Measurements from ENCODE around the gene EFCAB9.
"Not testable (repeated sequence)": the region's sequence is repeated elsewhere in the genome, so short reads cannot be mapped to it uniquely, and the experiment has no call there.

The EFCAB9 gene

DNA sequence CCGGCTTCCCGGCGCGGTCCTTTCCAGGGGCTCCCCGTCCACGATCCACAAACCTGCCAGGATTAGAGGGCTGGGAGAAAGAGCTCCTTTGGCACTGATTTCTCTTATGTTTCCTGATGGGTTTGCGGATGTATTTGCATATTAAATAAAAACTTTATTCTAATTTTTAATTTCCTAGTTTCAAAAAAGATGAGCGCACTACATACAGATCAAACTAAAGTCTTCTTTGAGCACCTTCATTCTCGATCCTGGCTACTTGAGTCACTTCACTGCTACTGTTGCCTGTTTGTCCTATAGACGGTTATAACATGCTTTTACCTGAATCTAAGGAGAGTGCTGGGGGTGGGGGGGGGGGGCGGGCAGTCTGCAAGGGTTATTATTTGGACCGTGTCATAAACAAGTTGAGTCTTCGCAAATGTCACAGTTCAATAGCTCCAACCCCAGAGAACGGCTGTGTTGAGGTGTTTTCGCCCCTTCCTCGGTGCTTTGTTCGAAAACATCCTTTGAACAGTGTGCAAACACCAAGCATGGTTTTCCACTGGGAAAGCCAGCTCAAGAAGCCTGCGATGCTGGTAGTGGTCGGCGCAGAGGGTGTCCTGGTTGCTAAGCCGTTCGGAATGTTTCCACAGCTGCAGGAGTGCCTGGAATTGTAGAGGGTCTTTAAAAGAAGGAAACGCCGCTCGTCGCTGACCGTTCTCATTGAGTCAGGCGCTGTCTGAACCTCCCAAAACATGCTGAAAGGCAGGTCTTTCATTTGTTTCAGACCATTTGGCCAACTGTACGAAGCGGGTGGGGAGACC, 4.9 kb upstream of the EFCAB9 start:
- no peak for DNase-seq
- Mint-ChIP-seq H3K4me1 (ENCODE audit: low read depth) (peaks cover 26% of the 10 kb centered on the region), H3K9me3 (no peaks in the 10 kb centered on the region), H3K27me3 (no peaks in the 10 kb centered on the region), H3K4me3 (peak overlapping the region; percentile 99), H3K36me3 (ENCODE audit: low read depth) (peaks cover 38% of the 10 kb centered on the region), H3K27ac (no peak overlapping the region)

DNA sequence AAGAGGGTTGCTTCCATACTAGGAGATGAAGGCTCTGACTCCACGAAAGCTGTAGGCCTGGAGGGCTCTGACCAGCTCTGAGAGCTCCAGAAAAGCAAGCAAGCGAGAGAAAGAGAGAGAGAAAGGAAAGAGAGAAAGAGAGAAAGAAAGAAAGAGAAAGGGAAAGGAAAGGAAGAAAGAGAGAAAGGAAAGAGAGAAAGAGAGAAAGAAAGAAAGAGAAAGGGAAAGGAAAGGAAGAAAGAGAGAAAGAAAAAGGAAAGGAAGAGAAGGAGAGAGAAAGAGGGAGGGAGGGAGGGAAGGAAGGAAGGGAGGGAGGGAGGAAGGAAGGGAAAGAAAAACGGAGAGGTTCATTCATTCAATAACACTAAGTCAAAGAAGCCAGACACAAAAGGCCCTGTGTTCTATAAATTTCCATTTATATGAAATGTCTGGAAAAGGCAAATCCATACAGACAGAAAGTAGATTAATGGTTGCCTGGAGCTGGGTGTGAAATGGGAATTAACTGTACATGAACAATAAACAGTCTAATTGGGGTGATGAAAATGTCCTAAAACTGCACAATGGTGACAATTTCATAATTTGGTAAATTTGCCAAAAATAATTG, 4.2 kb upstream of the EFCAB9 start:
- no peak overlapping the region for H3K27ac Mint-ChIP-seq

DNA sequence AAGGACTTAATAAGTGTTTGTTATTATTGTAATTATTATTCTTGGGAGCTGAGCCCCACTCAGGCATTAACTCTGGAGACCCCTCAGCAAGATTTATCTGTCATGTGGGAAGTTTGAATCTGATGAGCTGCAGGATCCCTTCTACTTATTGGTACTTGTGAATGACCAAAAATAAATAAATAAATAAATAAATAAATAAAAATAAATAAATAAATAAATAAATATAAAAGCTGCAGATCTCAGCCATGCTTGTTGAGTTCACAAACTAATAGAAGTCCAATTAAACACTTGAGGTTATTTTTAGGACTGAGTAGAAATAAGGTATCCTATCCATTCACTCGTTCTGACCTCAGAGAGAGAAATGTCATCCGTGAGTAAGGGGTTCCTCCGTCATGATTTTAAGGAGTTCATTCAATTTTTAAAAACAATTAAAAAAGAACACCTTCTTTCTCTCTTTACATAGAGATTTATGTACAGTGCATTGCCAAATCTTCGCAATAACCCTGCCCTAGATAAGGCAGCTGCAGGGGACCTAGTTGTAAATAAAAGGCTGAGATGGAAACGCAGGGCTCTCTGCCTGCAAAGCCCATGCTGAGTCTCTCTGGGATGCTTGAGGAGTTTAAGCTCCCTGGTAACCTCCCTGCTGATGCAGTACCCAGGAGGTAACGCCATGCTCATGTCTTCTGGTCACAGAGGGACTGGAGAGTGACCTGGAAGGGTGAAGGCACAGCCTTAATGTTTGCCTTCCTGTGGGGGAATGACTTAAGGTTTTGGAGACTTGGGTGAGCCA, 1.2 kb downstream of the EFCAB9 start:
- H3K36me3 Mint-ChIP-seq (ENCODE audit: low read depth): no peaks in the 10 kb centered on the region

More for the DNA sequence above, 4.2 kb upstream of the EFCAB9 start:
- Mint-ChIP-seq H3K36me3 (ENCODE audit: low read depth) (peaks cover 32% of the 10 kb centered on the region), H3K27me3 (no peaks in the 10 kb centered on the region), H3K9me3 (no peaks in the 10 kb centered on the region), H3K4me1 (ENCODE audit: low read depth) (peaks cover 19% of the 10 kb centered on the region), H3K4me3 (no peak overlapping the region)
- no peak for DNase-seq

DNA sequence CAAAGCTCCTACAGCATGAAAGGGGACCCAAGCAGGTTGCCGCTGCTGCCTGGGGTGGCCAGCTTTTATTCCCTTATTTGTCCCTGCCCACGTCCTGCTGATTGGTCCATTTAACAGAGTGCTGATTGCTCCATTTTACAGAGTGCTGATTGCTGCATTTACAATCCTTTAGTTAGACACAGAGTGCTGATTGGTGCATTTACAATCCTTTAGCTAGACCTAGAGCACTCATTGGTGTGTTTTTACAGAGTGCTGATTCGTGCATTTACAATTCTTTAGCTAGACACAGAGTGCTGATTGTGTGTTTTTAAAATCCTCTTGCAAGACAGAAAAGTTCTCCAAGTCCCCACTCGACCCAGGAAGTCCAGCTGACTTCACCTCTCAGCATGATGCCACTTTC, 3.8 kb downstream of the EFCAB9 start:
- H3K4me3 Mint-ChIP-seq; H3K36me3 Mint-ChIP-seq (ENCODE audit: low read depth); H3K4me1 Mint-ChIP-seq (ENCODE audit: low read depth); DNase-seq; H3K9me3 Mint-ChIP-seq; H3K27ac Mint-ChIP-seq: not testable (repeated sequence)
- H3K27me3 Mint-ChIP-seq: peaks cover 14% of the 10 kb centered on the region

More for the DNA sequence above, 1.2 kb downstream of the EFCAB9 start:
- Mint-ChIP-seq H3K27ac (no peak overlapping the region), H3K4me1 (ENCODE audit: low read depth) (no peaks in the 10 kb centered on the region), H3K4me3 (no peak overlapping the region), H3K27me3 (peaks cover 14% of the 10 kb centered on the region), H3K9me3 (no peaks in the 10 kb centered on the region)
- DNase-seq: no peak

DNA sequence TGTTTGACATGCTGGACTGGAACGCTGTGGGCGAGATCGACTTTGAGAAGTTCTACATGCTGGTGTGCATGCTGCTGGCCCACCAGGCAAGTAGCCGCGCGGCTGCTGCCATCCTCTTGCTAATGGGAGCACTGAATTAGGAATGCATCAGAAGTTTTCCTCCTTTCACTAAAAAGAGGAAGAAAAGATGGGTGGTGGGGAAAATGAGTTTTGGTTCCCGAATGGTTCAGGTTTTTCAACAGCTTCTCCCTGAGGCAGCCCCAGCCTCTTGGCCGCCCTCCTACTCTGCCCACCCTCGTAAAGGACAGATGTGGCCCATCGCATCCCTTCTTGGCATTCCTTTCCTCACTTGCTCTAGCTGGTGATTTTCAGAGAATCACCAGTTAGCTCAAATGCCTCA, 5.5 kb downstream of the EFCAB9 start:
- DNase-seq: no peak
- Mint-ChIP-seq H3K36me3 (ENCODE audit: low read depth) (no peaks in the 10 kb centered on the region), H3K4me3 (no peak overlapping the region), H3K4me1 (ENCODE audit: low read depth) (no peaks in the 10 kb centered on the region), H3K27ac (no peak overlapping the region), H3K9me3 (no peaks in the 10 kb centered on the region), H3K27me3 (peaks cover 14% of the 10 kb centered on the region)

DNA sequence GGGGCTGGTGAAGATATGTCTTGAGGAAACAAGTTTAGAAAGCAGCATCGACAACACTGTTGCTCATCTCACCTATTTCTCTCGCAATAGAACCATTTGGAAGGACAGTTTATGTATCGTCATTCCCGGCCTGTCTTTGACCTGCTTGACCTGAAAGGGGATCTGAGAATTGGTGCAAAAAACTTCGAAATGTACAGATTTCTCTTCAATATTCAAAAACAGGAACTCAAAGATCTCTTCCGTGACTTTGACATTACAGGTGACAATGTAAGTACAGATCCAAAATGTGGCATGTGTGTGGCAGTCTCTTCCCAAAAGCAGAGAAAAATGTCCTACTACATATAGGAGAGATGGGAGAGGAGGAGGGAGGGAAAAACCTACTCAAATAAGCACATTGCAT, 6.5 kb downstream of the EFCAB9 start:
- no peak overlapping the region for H3K27ac Mint-ChIP-seq
- no peaks in the 10 kb centered on the region for H3K9me3 Mint-ChIP-seq
- no peaks in the 10 kb centered on the region for H3K36me3 Mint-ChIP-seq (ENCODE audit: low read depth)
- DNase-seq: no peak
- H3K27me3 Mint-ChIP-seq: peaks cover 14% of the 10 kb centered on the region
- H3K4me1 Mint-ChIP-seq (ENCODE audit: low read depth): no peaks in the 10 kb centered on the region
- H3K4me3 Mint-ChIP-seq: no peak overlapping the region

DNA sequence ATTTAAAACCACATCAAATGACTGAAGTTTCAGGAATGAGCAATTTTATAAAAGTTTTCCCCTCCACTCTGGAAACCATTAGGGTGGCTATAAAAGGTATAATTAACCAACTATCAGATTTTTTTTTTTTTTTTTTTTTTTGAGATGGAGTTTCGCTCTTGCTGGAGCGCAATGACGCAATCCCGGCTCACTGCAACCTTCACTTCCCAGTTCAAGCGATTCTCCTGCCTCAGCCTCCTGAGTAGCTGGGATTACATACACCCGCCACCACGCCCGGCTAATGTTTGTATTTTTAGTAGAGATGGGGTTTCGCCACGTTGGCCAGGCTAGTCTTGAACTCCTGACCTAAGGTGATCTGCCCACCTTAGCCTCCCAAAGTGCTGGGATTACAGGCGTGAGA, 12.0 kb downstream of the EFCAB9 start:
- H3K36me3 Mint-ChIP-seq (ENCODE audit: low read depth); H3K27me3 Mint-ChIP-seq: not testable (repeated sequence)

DNA sequence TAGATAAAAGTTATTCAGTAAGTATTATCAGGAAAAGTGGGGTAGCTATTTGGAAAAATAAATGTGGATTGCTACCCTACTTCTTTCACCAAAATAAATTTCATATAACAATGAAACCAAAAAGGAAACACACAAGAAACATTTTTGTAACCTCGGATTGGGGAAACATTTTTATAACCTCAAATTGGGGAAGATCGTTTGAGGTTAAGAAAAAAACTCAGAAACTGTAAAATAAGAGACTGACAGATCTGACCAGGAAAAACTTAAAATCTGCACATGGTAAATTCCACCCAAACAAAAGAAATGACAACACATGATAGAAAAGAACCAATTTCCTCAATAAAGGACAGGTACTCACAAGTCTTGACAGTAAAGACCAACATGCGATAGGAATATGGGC, 13.5 kb downstream of the EFCAB9 start:
- Mint-ChIP-seq H3K27me3 (no peaks in the 10 kb centered on the region), H3K9me3 (no peaks in the 10 kb centered on the region), H3K36me3 (ENCODE audit: low read depth) (peaks cover 19% of the 10 kb centered on the region), H3K4me1 (ENCODE audit: low read depth) (peaks cover 6% of the 10 kb centered on the region), H3K4me3 (no peak overlapping the region), H3K27ac (no peak overlapping the region)
- DNase-seq: no peak

More for the DNA sequence above, 12.0 kb downstream of the EFCAB9 start:
- not testable (repeated sequence) for H3K9me3 Mint-ChIP-seq; H3K27ac Mint-ChIP-seq; H3K4me1 Mint-ChIP-seq (ENCODE audit: low read depth); H3K4me3 Mint-ChIP-seq; DNase-seq

DNA sequence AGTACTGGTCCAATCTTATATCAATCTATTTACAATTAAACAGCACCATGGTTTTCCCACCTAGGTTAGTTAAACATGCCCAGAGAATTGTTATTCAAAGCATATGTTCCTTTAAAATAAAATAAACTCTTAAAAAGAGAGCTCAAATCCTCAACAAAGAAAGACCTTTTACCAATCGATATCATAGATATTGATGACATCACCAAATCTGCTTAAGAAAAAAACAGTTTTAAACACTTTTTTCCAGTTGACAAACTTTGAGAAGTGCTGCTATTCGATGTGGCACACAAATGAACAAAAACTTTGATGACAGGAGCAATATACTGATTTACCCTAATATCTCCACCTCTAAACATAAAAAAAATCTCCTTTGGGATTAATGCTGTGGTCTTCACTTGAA, 15.7 kb downstream of the EFCAB9 start:
- H3K4me1 Mint-ChIP-seq (ENCODE audit: low read depth): peaks cover 6% of the 10 kb centered on the region
- peaks cover 23% of the 10 kb centered on the region for H3K36me3 Mint-ChIP-seq (ENCODE audit: low read depth)

DNA sequence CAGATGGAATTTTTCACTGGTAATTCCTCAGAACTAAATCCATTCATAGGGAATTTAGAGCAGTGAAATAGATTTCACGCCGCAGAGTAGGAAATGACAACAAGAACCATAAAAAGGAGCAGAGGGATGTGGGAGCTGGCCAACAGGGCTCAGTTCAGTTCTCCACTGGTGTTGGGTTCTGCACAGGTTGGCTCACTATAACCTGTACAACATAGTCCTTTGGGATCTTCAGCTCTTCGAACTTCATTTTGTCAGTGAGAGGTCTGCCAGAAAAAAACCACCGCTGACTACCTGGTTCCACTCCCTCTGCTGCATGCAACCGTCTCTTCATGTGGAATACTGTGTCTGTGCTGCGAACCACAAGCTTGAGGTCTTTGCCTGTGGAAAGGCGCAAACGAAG, 17.7 kb downstream of the EFCAB9 start:
- Mint-ChIP-seq H3K9me3 (no peaks in the 10 kb centered on the region), H3K36me3 (ENCODE audit: low read depth) (peaks cover 33% of the 10 kb centered on the region), H3K4me1 (ENCODE audit: low read depth) (peaks cover 8% of the 10 kb centered on the region), H3K27me3 (no peaks in the 10 kb centered on the region), H3K4me3 (no peak overlapping the region), H3K27ac (no peak overlapping the region)
- no peak for DNase-seq

More for the DNA sequence above, 15.7 kb downstream of the EFCAB9 start:
- H3K4me3 Mint-ChIP-seq: no peak overlapping the region
- no peak overlapping the region for H3K27ac Mint-ChIP-seq
- H3K9me3 Mint-ChIP-seq: no peaks in the 10 kb centered on the region
- DNase-seq: no peak
- H3K27me3 Mint-ChIP-seq: no peaks in the 10 kb centered on the region

DNA sequence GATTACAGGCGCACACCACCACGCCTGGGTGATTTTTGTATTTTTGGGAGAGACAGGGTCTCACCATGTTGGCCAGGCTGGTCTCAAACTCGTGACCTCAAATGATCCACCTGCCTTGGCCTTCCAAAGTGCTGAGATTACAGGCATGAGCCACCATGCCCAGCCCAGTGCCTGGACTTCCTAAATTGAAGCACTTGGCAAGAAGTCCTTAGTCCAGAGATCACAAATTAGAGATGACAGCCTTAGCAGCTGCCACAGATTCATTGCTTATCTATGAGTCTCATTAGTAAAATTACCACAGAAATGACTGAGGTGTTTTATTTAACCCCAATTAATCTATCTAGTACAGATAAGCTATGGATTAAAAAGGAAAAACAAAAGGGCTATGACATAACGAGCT, 19.2 kb downstream of the EFCAB9 start:
- Mint-ChIP-seq H3K4me3 (no peak overlapping the region), H3K36me3 (ENCODE audit: low read depth) (peaks cover 42% of the 10 kb centered on the region), H3K27me3 (no peaks in the 10 kb centered on the region), H3K9me3 (no peaks in the 10 kb centered on the region), H3K27ac (no peak overlapping the region), H3K4me1 (ENCODE audit: low read depth) (peaks cover 4% of the 10 kb centered on the region)
- no peak for DNase-seq

DNA sequence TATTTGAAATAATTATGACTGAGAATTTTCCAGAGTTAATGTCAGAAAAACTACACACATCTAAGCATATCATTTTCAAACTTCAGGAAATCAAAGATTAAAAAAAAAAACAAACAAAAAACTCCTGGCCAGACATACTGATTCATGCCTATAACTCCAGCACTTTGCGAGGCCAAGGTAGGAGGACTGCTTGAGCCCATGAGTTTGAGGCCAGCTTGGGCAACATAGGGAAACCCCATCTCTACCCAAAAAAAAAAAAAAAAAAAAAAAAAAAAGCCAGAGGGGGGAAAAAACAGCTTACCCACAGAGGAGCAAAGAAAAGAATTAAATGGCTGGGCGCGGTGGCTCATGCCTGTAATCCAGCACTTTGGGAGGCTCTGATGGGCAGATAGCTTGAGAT, 22.4 kb downstream of the EFCAB9 start:
- Mint-ChIP-seq H3K27ac (no peak overlapping the region), H3K4me1 (ENCODE audit: low read depth) (peaks cover 4% of the 10 kb centered on the region), H3K27me3 (no peaks in the 10 kb centered on the region), H3K36me3 (ENCODE audit: low read depth) (peaks cover 62% of the 10 kb centered on the region), H3K4me3 (no peak overlapping the region), H3K9me3 (peaks cover 11% of the 10 kb centered on the region)
- DNase-seq: no peak

DNA sequence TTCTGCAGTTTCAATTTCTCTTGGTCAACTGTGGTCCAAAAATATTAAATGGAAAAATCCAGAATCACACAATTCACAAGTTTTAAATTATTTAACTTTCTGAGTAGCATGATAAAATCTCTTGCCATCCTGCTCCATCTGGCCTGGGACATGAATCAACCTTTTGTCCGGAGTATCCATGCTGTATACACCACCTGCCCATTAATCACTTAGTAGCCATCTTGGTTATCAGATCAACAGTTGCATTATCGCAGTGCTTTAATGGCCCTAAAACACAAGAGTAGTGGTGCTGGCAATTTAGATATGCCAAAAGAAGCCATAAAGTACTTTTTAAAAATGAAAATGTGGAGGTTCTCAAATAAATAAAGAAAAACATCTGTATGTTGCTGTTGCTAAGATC, 25.3 kb downstream of the EFCAB9 start:
- Mint-ChIP-seq H3K27ac (no peak overlapping the region), H3K4me3 (no peak overlapping the region), H3K4me1 (ENCODE audit: low read depth) (peaks cover 21% of the 10 kb centered on the region), H3K27me3 (no peaks in the 10 kb centered on the region), H3K36me3 (ENCODE audit: low read depth) (peaks cover 63% of the 10 kb centered on the region), H3K9me3 (peaks cover 11% of the 10 kb centered on the region)
- DNase-seq: no peak

DNA sequence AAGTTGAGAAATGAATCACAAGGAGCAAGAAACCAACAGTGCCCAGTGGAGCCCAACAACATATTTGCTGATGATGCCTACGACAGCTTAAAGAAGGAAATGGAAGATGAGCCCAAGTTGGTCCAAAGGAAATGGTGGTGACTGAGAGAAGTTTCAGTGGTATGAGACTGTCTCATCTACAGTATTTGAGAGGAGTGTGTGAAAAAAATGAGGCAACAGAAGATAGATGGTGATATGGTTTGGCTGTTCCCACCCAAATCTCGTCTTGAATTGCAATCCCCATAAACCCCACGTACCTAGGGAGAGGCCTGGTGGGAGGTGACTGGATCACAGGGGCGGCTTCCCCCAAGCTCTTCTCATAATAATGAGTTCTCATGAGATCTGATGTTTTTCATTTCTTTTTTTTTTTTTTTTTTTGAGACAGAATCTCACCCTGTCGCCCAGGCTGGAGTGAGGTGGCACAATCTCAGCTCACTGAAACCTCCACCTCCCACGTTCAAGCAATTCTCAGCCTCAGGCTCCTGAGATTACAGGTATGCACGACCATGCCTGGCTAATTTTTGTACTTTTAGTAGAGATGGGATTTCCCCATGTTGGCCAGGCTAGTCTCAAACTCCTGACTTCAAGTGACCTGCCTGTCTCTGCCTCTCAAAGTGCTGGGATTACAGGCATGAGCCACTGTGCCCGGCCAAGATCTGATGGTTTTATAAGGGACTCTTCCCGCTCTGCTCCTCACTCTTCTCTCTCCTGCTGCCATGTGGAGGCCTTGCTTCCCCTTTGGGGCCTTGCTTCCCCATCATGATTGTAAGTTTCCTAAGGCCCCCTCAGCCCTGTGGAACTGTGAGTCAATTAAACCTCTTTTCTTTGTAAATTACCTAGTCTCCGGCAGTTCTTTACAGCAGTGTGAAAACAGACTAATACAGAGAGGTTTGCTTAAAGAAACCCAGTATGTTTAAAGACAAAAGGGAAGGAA, 30.2 kb downstream of the EFCAB9 start:
- peak; percentile 74 for DNase-seq
- H3K4me3 Mint-ChIP-seq: peak overlapping the region; percentile 38
- H3K4me1 Mint-ChIP-seq (ENCODE audit: low read depth): peaks cover 43% of the 10 kb centered on the region
- peaks cover 64% of the 10 kb centered on the region for H3K36me3 Mint-ChIP-seq (ENCODE audit: low read depth)
- H3K27ac Mint-ChIP-seq: peak overlapping the region; percentile 92
- H3K27me3 Mint-ChIP-seq: no peaks in the 10 kb centered on the region
- peaks cover 7% of the 10 kb centered on the region for H3K9me3 Mint-ChIP-seq

Data from activated T-cell treated with anti-CD3 and anti-CD28 coated beads, Interleukin-2, amount 50 U/mL, for 24 hours (primary cell).